Measurements from ENCODE around the gene HS6ST2. TPM values are rescaled to one million over a fixed set of nuclear protein-coding genes. Genes with fewer than 3 reads are reported as not detected.
A peak's percentile ranks its signal among the peaks of the same experiment; 100 is the strongest.

HS6ST2 gene
- total RNA-seq, 1 experiment from 2014 or later = 7.4 TPM

DNA sequence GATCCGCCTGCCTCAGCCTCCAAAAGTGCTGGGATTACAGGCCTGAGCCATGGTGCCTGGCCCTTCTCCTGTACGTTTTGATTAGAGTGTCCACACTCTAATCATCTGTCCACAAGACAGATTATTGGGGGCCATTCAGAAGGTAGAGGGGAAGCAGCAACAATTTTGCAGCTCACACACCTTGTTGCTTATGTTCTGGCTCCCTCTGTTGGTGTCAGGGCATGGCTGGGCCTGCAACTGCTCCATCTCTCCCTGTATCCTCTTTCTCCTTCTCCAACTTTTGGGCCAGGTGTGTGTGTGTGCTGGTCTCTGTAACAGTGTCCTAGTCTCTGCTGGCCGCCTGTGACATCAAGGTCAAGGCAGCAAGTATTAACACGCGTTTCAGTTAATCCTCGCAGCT lies 344.1 kb downstream of the HS6ST2 start:
- H3K79me2 ChIP-seq (ENCODE audit: low read length) = no peaks in the 10 kb centered on the region
- no peak overlapping the region for H3K4me3 ChIP-seq (ENCODE audit: low read length)
- no peaks in the 10 kb centered on the region for H4K20me1 ChIP-seq (ENCODE audit: low read length)
- H3K4me1 ChIP-seq (ENCODE audit: insufficient read depth, low read length) = no peaks in the 10 kb centered on the region
- ChIA-PET CTCF (interaction anchor here (0.5 to 2.8 kb wide), 4 partner anchors 146 to 522 kb away, joined by 3 to 18 read pairs (median 6); no protein-coding TSS in a partner anchor), POLR2A (ENCODE audit: unreplicated experiment) (no interaction called here)
- no TSS peak for BruUV-seq (replicated peaks)
- DNase-seq = peak; percentile 38
- H2AFZ ChIP-seq (ENCODE audit: low read length) = no peak overlapping the region
- H3F3A ChIP-seq (ENCODE audit: low read length, unreplicated experiment) = no peaks in the 10 kb centered on the region
- TF ChIP-seq EZH2phosphoT487 (IDR thresholded peaks at IDR 0.05; ENCODE audit: borderline replicate concordance, low read length) = no peak
- TF ChIP-seq, protein P1, sequence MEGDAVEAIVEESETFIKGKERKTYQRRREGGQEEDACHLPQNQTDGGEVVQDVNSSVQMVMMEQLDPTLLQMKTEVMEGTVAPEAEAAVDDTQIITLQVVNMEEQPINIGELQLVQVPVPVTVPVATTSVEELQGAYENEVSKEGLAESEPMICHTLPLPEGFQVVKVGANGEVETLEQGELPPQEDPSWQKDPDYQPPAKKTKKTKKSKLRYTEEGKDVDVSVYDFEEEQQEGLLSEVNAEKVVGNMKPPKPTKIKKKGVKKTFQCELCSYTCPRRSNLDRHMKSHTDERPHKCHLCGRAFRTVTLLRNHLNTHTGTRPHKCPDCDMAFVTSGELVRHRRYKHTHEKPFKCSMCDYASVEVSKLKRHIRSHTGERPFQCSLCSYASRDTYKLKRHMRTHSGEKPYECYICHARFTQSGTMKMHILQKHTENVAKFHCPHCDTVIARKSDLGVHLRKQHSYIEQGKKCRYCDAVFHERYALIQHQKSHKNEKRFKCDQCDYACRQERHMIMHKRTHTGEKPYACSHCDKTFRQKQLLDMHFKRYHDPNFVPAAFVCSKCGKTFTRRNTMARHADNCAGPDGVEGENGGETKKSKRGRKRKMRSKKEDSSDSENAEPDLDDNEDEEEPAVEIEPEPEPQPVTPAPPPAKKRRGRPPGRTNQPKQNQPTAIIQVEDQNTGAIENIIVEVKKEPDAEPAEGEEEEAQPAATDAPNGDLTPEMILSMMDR (conservative IDR thresholded peaks at IDR 0.05; ENCODE audit: low read depth, low read length) = peak; percentile 59
- H3K27ac ChIP-seq (ENCODE audit: low read length) = no peak overlapping the region
- H3K9ac ChIP-seq (ENCODE audit: low read length) = no peak overlapping the region
- no peak overlapping the region for H3K4me2 ChIP-seq (ENCODE audit: low read length)
- intact Hi-C loops (cut with micrococcal nuclease) = loop anchor here (1.0 to 10.0 kb wide), 3 partner anchors 388 to 787 kb away; no protein-coding TSS in a partner anchor
- H3K9me2 ChIP-seq (replicated peaks; ENCODE audit: low read length) = no peaks in the 10 kb centered on the region
- H3K9me3 ChIP-seq (ENCODE audit: low read length) = no peaks in the 10 kb centered on the region
- no peaks in the 10 kb centered on the region for H3K36me3 ChIP-seq (ENCODE audit: low read depth, low read length)
- ATAC-seq = peak; percentile 48; the same call in 1 of the 2 replicates
- no peaks in the 10 kb centered on the region for H3K27me3 ChIP-seq (ENCODE audit: low read length)

DNA sequence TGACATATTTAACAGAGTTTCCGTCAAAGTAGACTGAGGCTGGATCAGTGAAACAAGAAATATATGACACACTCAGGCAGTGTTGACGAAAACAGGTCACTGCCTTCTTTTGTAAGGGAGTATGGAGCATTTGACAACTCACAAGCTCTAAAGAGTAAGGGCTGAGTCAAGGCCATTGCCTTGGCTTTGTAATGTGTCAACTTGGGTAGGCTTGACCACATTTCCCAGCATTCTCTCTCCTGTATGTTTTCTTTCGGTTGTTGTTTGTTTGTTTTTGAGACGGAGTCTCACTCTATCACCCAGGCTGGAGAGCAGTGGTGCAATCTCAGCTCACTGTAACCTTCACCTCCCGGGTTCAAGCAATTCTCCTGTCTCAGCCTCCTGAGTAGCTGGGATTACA lies 344.6 kb downstream of the HS6ST2 start:
- Histone ChIP-seq H3K9ac (ENCODE audit: low read length) (no peak overlapping the region), H3K79me2 (ENCODE audit: low read length) (no peaks in the 10 kb centered on the region), H3F3A (ENCODE audit: low read length, unreplicated experiment) (no peaks in the 10 kb centered on the region), H3K9me3 (ENCODE audit: low read length) (no peaks in the 10 kb centered on the region), H3K27ac (ENCODE audit: low read length) (no peak overlapping the region), H3K4me1 (ENCODE audit: insufficient read depth, low read length) (no peaks in the 10 kb centered on the region), H3K4me2 (ENCODE audit: low read length) (no peak overlapping the region), H3K36me3 (ENCODE audit: low read depth, low read length) (no peaks in the 10 kb centered on the region), H3K27me3 (ENCODE audit: low read length) (no peaks in the 10 kb centered on the region), H4K20me1 (ENCODE audit: low read length) (no peaks in the 10 kb centered on the region), H3K9me2 (replicated peaks; ENCODE audit: low read length) (no peaks in the 10 kb centered on the region), H3K4me3 (ENCODE audit: low read length) (no peak overlapping the region), H2AFZ (ENCODE audit: low read length) (no peak overlapping the region)
- ATAC-seq = no peak
- no peak for DNase-seq
- intact Hi-C loops (cut with micrococcal nuclease) = loop anchor here (1.0 to 10.0 kb wide), 4 partner anchors 122 to 786 kb away; no protein-coding TSS in a partner anchor
- no TSS peak for BruUV-seq (replicated peaks)
- POLR2A ChIA-PET (ENCODE audit: unreplicated experiment) = no interaction called here
- TF ChIP-seq EZH2phosphoT487 (IDR thresholded peaks at IDR 0.05; ENCODE audit: borderline replicate concordance, low read length) (no peak), EZH2 (IDR thresholded peaks at IDR 0.05; ENCODE audit: low read length, unreplicated experiment) (no peak)
- TF ChIP-seq, protein P1 (conservative IDR thresholded peaks at IDR 0.05; ENCODE audit: low read depth, low read length) = no peak
- CTCF ChIA-PET = interaction anchor here (0.5 to 2.8 kb wide), 4 partner anchors 146 to 521 kb away, joined by 3 to 18 read pairs (median 6); no protein-coding TSS in a partner anchor

DNA sequence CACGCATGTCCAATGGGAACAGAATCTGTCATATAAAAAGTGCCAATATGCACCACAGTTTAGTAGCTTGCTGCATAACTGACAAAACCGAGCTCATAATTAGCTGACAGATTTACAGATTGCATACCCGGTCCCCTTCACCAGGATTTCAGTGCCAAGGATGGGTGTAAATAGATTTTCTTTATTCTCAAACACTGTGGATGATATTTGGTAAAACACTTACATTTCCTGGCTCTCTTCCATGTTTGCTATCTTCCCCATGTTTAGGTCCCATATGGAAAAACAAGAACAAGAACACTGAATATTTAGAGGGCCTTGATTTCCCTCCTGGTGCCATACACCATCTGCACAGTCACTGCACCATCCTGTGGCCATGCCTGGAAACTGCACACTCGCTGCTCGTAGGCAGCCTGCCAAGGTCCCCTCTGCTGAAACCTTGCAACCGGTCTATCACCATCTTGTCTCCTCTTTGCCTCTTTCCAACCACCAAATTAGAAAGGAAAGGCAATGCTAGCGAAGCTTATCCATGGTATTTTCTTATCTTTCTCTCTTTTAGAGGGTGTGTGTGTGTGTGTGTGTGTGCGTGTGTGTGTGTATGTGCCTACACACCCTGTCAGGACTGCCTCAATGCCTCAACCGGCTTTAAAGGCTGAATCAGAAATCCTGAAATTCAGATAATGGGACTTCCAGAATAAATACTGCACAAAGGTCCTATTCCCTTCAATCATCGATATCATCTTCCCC lies 345.4 kb downstream of the HS6ST2 start:
- no peaks in the 10 kb centered on the region for H3K27me3 ChIP-seq (ENCODE audit: low read length)
- TF ChIP-seq, protein P1 (conservative IDR thresholded peaks at IDR 0.05; ENCODE audit: low read depth, low read length) = peak; percentile 80; the same call in 1 of the 2 replicates
- TF ChIP-seq EZH2 (IDR thresholded peaks at IDR 0.05; ENCODE audit: low read length, unreplicated experiment) = no peak
- H2AFZ ChIP-seq (ENCODE audit: low read length) = no peak overlapping the region; the same call in 1 of the 2 replicates
- no peaks in the 10 kb centered on the region for H3F3A ChIP-seq (ENCODE audit: low read length, unreplicated experiment)
- H3K9me2 ChIP-seq (replicated peaks; ENCODE audit: low read length) = no peaks in the 10 kb centered on the region
- H3K9ac ChIP-seq (ENCODE audit: low read length) = no peak overlapping the region
- ATAC-seq = no peak; the same call in 1 of the 2 replicates
- H3K27ac ChIP-seq (ENCODE audit: low read length) = no peak overlapping the region
- no peaks in the 10 kb centered on the region for H3K9me3 ChIP-seq (ENCODE audit: low read length)
- H3K4me2 ChIP-seq (ENCODE audit: low read length) = no peak overlapping the region
- H3K4me1 ChIP-seq (ENCODE audit: insufficient read depth, low read length) = no peaks in the 10 kb centered on the region
- intact Hi-C loops (cut with micrococcal nuclease) = loop anchor here (1.0 to 10.0 kb wide), 3 partner anchors 122 to 786 kb away; no protein-coding TSS in a partner anchor
- H3K79me2 ChIP-seq (ENCODE audit: low read length) = no peaks in the 10 kb centered on the region
- H3K4me3 ChIP-seq (ENCODE audit: low read length) = no peak overlapping the region
- no peaks in the 10 kb centered on the region for H4K20me1 ChIP-seq (ENCODE audit: low read length)
- DNase-seq = peak; percentile 61
- ChIA-PET CTCF (interaction anchor here (1.5 to 2.8 kb wide), 2 partner anchors 320 to 520 kb away, joined by 7 to 18 read pairs; no protein-coding TSS in a partner anchor), POLR2A (ENCODE audit: unreplicated experiment) (no interaction called here)
- H3K36me3 ChIP-seq (ENCODE audit: low read depth, low read length) = no peaks in the 10 kb centered on the region
- BruUV-seq (replicated peaks) = no TSS peak
